Ovary (tissue), 9 donors: ENCODE measurements around the gene RAB7A. TPM values are rescaled to one million over a fixed set of nuclear protein-coding genes. Genes with fewer than 3 reads are reported as not detected.
"Not testable (repeated sequence)": the region's sequence is repeated elsewhere in the genome, so short reads cannot be mapped to it uniquely, and the experiment has no call there.

Experiments used
- DNase-seq, 5 donors: peaks; one replicate each; pipeline ENCODE4 v3.0.0-alpha.2; 2019 to 2020
- H3K27ac ChIP-seq, 2 donors: fragments of 200-600 bp; one replicate each; pipeline versions ENCODE4 v1.5.1 to v1.8.0; 2019 to 2022
- H3K27me3 ChIP-seq: fragments of 200-600 bp; one replicate; pipeline ENCODE4 v1.8.0; 2022
- H3K36me3 ChIP-seq: fragments of 200-600 bp; sonication (generic); one replicate; pipeline ENCODE4 v1.5.1; 2019
- H3K4me1 ChIP-seq: one replicate; pipeline ENCODE4 v1.8.1; 2013; ENCODE audit warnings: mild to moderate bottlenecking, moderate library complexity; ENCODE audit not compliant: insufficient read depth
- H3K4me3 ChIP-seq: fragments of 200-600 bp; sonication (generic); one replicate; pipeline ENCODE4 v1.5.1; 2017
- H3K9me3 ChIP-seq, 2 donors: fragments of 200-600 bp in 1 of 2; sonication (generic) in 1 of 2; one replicate each; pipeline versions ENCODE4 v1.5.1 to v1.8.1; 2013 to 2019; ENCODE audit warnings: mild to moderate bottlenecking in 1 of 2, moderate library complexity in 1 of 2
- CTCF ChIP-seq, 3 donors: fragments of 450-650 bp in 2 of 3; fragments of 200-600 bp in 1 of 3; IDR thresholded peaks; one replicate each; pipeline versions ENCODE4 v1.5.1 to v1.8.0; 2016 to 2022; ENCODE audit warnings: antibody characterized with exemption in 3 of 3, mild to moderate bottlenecking in 1 of 3
- EP300 ChIP-seq: sonication (generic); formaldehyde crosslinking; IDR thresholded peaks from one replicate; pipeline ENCODE4 v1.6.1; 2017; ENCODE audit warnings: antibody characterized with exemption
- POLR2A ChIP-seq: fragments of 450-650 bp; IDR thresholded peaks from one replicate; pipeline ENCODE4 v1.6.1; 2017; ENCODE audit warnings: antibody characterized with exemption, mild to moderate bottlenecking, moderate library complexity
- WGBS, 3 donors: extraction: QIAGEN DNeasy Blood & Tissue Kit in 1 of 3; methylation state at CpG; one replicate each; pipeline versions ENCODE4 v1.1.5 to v1.1.7; 2013 to 2017; 5-methylcytosine and 5-hydroxymethylcytosine counted together
- intact Hi-C, 4 donors: fragments of 100-400 bp; cut with DNase I; formaldehyde crosslinking; loops; one replicate each; pipeline versions ENCODE4 v1.11.0 to v1.15.1; 2022 to 2023
- polyA plus RNA-seq, 2 donors: library from polyadenylated mRNA; stranded (reverse); fragments of 200-250 nt in 1 of 2; fragments of 350-450 nt in 1 of 2; fragmentation: Illumina TruSeq in 1 of 2; extraction: RNeasy Lipid Tissue Mini Kit (QIAGEN cat#74804) in 1 of 2; gene quantifications; one replicate each; pipeline ENCODE4 v1.2.3, GENCODE V29; 2013 to 2014
- total RNA-seq, 7 donors: library from RNA; depleted of rRNA in 2 of 7; stranded (reverse); fragments of >200 nt in 2 of 7; fragmentation: NEBNext Ultra II Directional in 3 of 7; extraction: Animal tissue kit (Norgen Biotek cat#: 25700) in 3 of 7; gene quantifications; one replicate each; pipeline versions ENCODE4 v1.1.0 to v1.2.4, GENCODE V29; 2016 to 2023
- donor health status: DM: no; HTN: no; CAD: no; lungs with moderate emphysema.
- donor health status: DM: no; HTN: no; CAD: no.
- donor health status: Bipolar disorder and iron deficiency.
- donor health status: DM: yes; HTN: yes; CAD: no.
- donor health status: DM: no; HTN: no; CAD: no.
- donor health status: DM: yes; HTN: yes; CAD: no.

The RAB7A gene
- total and polyA plus RNA-seq, 9 donors: 70.1 to 320 (median 213) TPM

DNA sequence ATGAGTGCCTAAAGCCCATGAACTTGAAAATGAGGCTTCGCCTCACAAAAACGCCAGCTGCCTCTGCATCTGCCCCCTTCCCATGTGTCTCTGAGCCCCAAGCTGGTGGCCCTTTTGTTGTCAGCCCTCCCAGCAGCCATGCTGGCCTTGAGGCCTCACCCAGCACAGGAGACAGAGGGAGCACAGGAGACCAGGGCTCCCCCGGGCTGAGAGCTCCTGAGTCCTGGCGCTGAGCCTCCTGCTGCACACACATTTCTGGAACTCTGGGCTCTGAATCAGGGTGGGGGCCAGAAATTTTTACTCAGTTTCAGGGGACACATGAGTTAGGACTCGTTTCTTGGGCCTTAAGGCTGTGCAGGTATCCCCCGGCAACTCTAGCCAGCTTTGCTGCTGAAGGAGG, 97.0 kb downstream of the RAB7A start:
- intact Hi-C loops: no loop called here
- TF ChIP-seq EP300 (no peak), CTCF (IDR thresholded peaks at IDR 0.05) (no peak), POLR2A (no peak)
- WGBS, 3 donors: 76 to 81% (median 76%) methylated on average over 6 of the region's 6 CpGs
- Histone ChIP-seq H3K27ac (no peak overlapping the region), H3K27me3 (no peaks in the 10 kb centered on the region), H3K4me1 (no peaks in the 10 kb centered on the region), H3K4me3 (no peak overlapping the region), H3K9me3 (no peaks in the 10 kb centered on the region), H3K36me3 (no peaks in the 10 kb centered on the region)
- DNase-seq: no peak

GRCh38 chr3:128823631-128824030, 97.6 kb downstream of the RAB7A start:
- Histone ChIP-seq H3K4me3 (no peak overlapping the region), H3K9me3 (no peaks in the 10 kb centered on the region), H3K27me3 (no peaks in the 10 kb centered on the region), H3K36me3 (no peaks in the 10 kb centered on the region), H3K27ac (no peak overlapping the region), H3K4me1 (no peaks in the 10 kb centered on the region)
- DNase-seq: no peak
- WGBS, 3 donors: 75 to 81% (median 80%) methylated on average over 3 of the region's 3 CpGs
- intact Hi-C loops: no loop called here
- TF ChIP-seq POLR2A (no peak), EP300 (no peak), CTCF (IDR thresholded peaks at IDR 0.05) (no peak)

GRCh38 chr3:128824132-128824850, 98.3 kb downstream of the RAB7A start:
- intact Hi-C loops: no loop called here
- no peak for DNase-seq
- Histone ChIP-seq H3K36me3 (no peaks in the 10 kb centered on the region), H3K27ac (no peak overlapping the region), H3K4me3 (no peak overlapping the region), H3K9me3 (no peaks in the 10 kb centered on the region), H3K4me1 (no peaks in the 10 kb centered on the region), H3K27me3 (no peaks in the 10 kb centered on the region)
- 78 to 87% (median 84%) methylated on average over 10 of the region's 10 CpGs for WGBS, 3 donors
- TF ChIP-seq CTCF (IDR thresholded peaks at IDR 0.05): no peak
- no peak for TF ChIP-seq EP300
- no peak for TF ChIP-seq POLR2A

DNA sequence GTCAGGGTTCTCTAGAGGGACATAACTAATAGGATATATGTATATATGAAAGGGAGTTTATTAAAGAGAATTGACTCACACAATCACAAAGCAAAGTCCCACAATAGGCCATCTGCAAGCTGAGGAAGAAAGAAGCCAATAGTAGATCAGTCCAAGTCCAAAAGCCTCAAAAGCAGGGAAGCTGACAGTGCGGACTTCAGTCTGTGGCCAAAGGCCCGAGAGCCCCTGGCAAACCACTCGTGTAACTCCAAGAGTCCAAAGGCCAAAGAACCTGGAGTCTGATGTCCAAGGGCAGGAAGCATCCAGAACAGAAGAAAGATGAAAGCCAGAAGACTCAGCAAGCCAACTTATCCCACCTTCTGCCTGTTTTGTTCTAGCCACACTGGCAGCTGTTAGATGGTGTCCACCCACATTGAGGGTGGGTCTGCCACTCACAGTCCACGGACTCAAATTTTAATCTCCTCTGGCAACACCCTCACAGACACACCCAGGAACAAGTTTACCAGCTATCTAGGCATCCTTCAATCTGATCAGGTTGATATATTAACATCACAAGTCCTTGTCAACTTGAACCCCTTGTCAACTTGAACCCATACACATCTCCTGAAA, 99.2 kb downstream of the RAB7A start:
- Histone ChIP-seq H3K9me3 (no peaks in the 10 kb centered on the region), H3K4me1 (no peaks in the 10 kb centered on the region), H3K27ac (no peak overlapping the region), H3K36me3 (no peaks in the 10 kb centered on the region), H3K27me3 (no peaks in the 10 kb centered on the region), H3K4me3 (no peak overlapping the region)
- TF ChIP-seq EP300: no peak
- no peak for TF ChIP-seq POLR2A
- no peak for TF ChIP-seq CTCF (IDR thresholded peaks at IDR 0.05)
- intact Hi-C loops: no loop called here
- DNase-seq: no peak
- 79 to 92% (median 89%) methylated on average over 4 of the region's 4 CpGs for WGBS, 3 donors

DNA sequence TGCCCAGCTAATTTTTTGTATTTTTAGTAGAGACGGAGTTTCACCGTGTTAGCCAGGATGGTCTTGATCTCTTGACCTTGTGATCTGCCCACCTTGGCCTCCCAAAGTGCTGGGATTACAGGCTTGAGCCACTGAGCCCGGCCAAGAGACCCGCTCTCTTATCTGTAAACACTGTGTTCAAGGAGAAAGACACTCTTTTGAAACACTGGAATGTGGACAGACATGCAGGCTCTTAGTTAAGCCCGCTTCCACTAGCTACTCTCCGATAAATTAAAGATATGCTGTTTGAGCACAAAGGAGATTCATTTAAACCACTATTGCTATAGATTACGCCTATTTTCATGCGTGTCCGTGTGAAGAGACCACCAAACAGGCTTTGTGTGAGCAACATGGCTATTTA, 103.1 kb downstream of the RAB7A start:
- DNase-seq, H3K27me3 ChIP-seq, H3K4me3 ChIP-seq, H3K4me1 ChIP-seq, H3K27ac ChIP-seq, H3K36me3 ChIP-seq, intact Hi-C loops, H3K9me3 ChIP-seq: not testable (repeated sequence)
- WGBS, 3 donors: 62 to 76% (median 63%) methylated on average over 9 of the region's 9 CpGs

DNA sequence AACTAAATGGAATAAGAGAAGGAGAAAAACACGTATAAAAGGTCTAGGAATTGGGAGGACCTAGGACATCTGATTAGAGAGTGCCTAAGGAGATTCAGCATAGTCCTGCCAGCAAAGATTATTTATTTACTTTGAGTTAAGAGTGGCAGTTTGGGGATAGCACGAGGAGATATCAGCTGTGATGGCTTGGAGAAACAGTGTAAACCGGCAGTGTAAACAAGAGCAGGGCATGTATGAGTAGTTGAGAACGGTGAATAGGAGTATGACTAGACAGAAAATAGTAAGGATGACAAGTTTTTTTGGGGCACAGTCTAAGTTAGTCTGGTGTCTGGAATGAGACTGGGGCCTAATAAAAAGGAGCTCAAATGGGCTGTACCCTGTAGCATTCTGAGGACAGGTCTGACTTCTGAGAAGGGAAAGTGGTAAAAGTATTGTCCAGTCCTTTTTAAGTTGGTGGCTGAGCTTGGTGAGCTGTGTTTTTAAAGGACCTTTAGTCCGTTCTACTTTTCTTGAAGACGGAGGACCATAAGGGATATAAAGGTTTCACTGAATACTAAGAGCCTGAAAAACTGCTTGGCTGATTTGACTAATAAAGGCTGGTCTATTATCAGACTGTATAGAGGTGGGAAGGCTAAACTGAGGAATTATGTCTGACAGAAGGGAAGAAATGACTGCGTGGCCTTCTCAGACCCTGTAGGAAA, 104.1 kb downstream of the RAB7A start:
- H3K36me3 ChIP-seq, H3K27me3 ChIP-seq, H3K4me3 ChIP-seq, H3K9me3 ChIP-seq, DNase-seq, H3K4me1 ChIP-seq, intact Hi-C loops, H3K27ac ChIP-seq: not testable (repeated sequence)
- 76 to 82% (median 82%) methylated on average over 7 of the region's 7 CpGs for WGBS, 3 donors

- WGBS, 3 donors: 77 to 78% (median 78%) methylated on average over 5 of the region's 5 CpGs
- H3K4me3 ChIP-seq, H3K27ac ChIP-seq, H3K27me3 ChIP-seq, H3K9me3 ChIP-seq, intact Hi-C loops, DNase-seq, H3K36me3 ChIP-seq, H3K4me1 ChIP-seq: not testable (repeated sequence)
Measured at GRCh38 chr3:128830762-128831161, 104.8 kb downstream of the RAB7A start.
